Keratinocyte (primary cell): ENCODE measurements around the gene EZH2. TPM values are rescaled to one million over a fixed set of nuclear protein-coding genes. Genes with fewer than 3 reads are reported as not detected.

ENCODE experiments used
- DNase-seq: peaks from one replicate; pipeline ENCODE4 v3.0.0-alpha.2; 2011; ENCODE audit warnings: low read depth, missing footprints, low spot score
- FAIRE-seq: peaks from 2 replicates; lab custom pipeline; 2011; peaks lifted over from hg19 to GRCh38; lab: Jason Lieb, UNC
- H2AFZ ChIP-seq: 2 replicates; pipeline ENCODE4 v1.6.0; 2012; ENCODE audit warnings: low read length, control low read depth, inconsistent platforms; ENCODE audit not compliant: control insufficient read depth
- H3K27ac ChIP-seq: 2 replicates; pipeline ENCODE4 v1.5.1; 2011; ENCODE audit warnings: low read length; ENCODE audit not compliant: control insufficient read depth, insufficient read depth
- H3K27me3 ChIP-seq: 3 replicates; pipeline ENCODE4 v1.6.0; 2011; ENCODE audit warnings: low read length; ENCODE audit not compliant: control insufficient read depth, insufficient read depth; ENCODE audit errors: extremely low read depth
- H3K36me3 ChIP-seq, 2 experiments: 2 replicates in 1 of 2; 3 replicates in 1 of 2; pipeline ENCODE4 v1.5.1; 2011; ENCODE audit warnings: low read length in 2 of 2, mild to moderate bottlenecking in 1 of 2; ENCODE audit not compliant: control insufficient read depth in 2 of 2, insufficient read depth in 2 of 2; ENCODE audit errors: extremely low read depth in 1 of 2
- H3K4me1 ChIP-seq: 3 replicates; pipeline ENCODE4 v1.5.1; 2011; ENCODE audit warnings: low read length; ENCODE audit not compliant: control insufficient read depth, insufficient read depth; ENCODE audit errors: extremely low read depth
- H3K4me2 ChIP-seq: 3 replicates; pipeline ENCODE4 v1.6.0; 2011; ENCODE audit warnings: low read depth, low read length; ENCODE audit not compliant: control insufficient read depth, insufficient read depth; ENCODE audit errors: extremely low read depth
- H3K4me3 ChIP-seq, 3 experiments: fragments of 200-600 bp in 1 of 3; sonication (generic) in 1 of 3; 2 replicates in 2 of 3; 3 replicates in 1 of 3; pipeline ENCODE4 v1.5.1; 2011 to 2016; ENCODE audit warnings: low read length in 3 of 3, mild to moderate bottlenecking in 3 of 3, control low read depth in 2 of 3, inconsistent platforms in 1 of 3, low read depth in 1 of 3, mixed read lengths in 1 of 3, mixed run types in 1 of 3, moderate library complexity in 1 of 3; ENCODE audit not compliant: control insufficient read depth in 2 of 3, insufficient read depth in 2 of 3; ENCODE audit errors: extremely low read depth in 1 of 3
- H3K79me2 ChIP-seq: 2 replicates; pipeline ENCODE4 v1.6.0; 2012; ENCODE audit warnings: low read length; ENCODE audit not compliant: control insufficient read depth, insufficient read depth
- H3K9ac ChIP-seq: 3 replicates; pipeline ENCODE4 v1.6.0; 2011; ENCODE audit warnings: low read length; ENCODE audit not compliant: control insufficient read depth, insufficient read depth; ENCODE audit errors: extremely low read depth
- H3K9me1 ChIP-seq: 3 replicates; pipeline ENCODE4 v1.6.0; 2011; ENCODE audit warnings: low read length; ENCODE audit not compliant: control insufficient read depth, insufficient read depth; ENCODE audit errors: extremely low read depth
- H3K9me3 ChIP-seq: 2 replicates; pipeline ENCODE4 v1.5.1; 2012; ENCODE audit warnings: low read depth, low read length; ENCODE audit not compliant: control insufficient read depth
- H4K20me1 ChIP-seq: 3 replicates; pipeline ENCODE4 v1.6.0; 2011; ENCODE audit warnings: low read length; ENCODE audit not compliant: control insufficient read depth, insufficient read depth; ENCODE audit errors: extremely low read depth
- CTCF ChIP-seq, 3 experiments: IDR thresholded peaks in 1 of 3; conservative IDR thresholded peaks in 1 of 3; optimal IDR thresholded peaks in 1 of 3; 2 replicates in 2 of 3; 3 replicates in 1 of 3; pipeline versions ENCODE3 to v1.5.1; 2011; ENCODE audit warnings: low read length in 3 of 3, mild to moderate bottlenecking in 3 of 3, moderate library complexity in 2 of 3, control low read depth in 1 of 3, inconsistent platforms in 1 of 3; ENCODE audit not compliant: insufficient read depth in 2 of 3; ENCODE audit errors: extremely low read depth in 1 of 3
- EZH2 ChIP-seq: IDR thresholded peaks from one replicate; pipeline ENCODE4 v1.6.1; 2012; ENCODE audit warnings: inconsistent platforms, mild to moderate bottlenecking, low read length, moderate library complexity
- dilution Hi-C: fragments of 300-500 bp; cut with MboI; formaldehyde crosslinking; loops from one replicate; pipeline ENCODE4 v1.7.0; 2020; ENCODE audit warnings: low sequenced_read_pairs; ENCODE audit not compliant: extremely low pct_ligation_motif_present
- polyA plus RNA-seq, 5 experiments: library from polyadenylated mRNA; depleted of rRNA in 3 of 5; stranded (reverse) in 3 of 5; stranded (forward) in 1 of 5; unstranded in 1 of 5; fragments of >200 nt; gene quantifications; 1 replicate in 1 of 5; 2 replicates in 3 of 5; 3 replicates in 1 of 5; pipeline versions ENCODE4 v1.2.1 to v1.2.3, GENCODE V29; 2011 to 2012; ENCODE audit warnings: missing spikeins in 2 of 5, low read depth in 1 of 5, low replicate concordance in 1 of 5

The EZH2 gene
- polyA plus RNA-seq, 1 donor (not counting 4 experiments of a cell fraction or from before 2014, with no cell fraction given) = 16.0 TPM

DNA sequence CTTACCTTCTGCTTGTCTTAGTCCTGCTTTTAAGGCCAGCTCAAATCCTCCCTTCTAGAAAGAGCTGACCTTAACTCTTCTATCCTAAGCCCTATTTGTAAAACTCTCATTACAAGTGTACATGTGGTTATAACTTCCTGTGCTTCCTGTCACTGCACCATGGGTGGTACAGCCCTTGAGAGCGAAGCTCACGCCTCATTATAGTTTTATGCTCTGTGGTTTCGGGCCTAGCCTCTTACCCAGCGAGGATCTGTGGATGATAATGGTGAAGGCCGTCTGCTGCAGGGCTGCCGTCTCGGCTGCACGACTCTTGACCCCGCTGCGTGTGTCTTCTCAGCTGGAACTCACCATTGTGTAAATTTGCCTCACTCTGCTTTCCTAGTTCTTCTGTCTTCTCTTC, 110.8 kb downstream of the EZH2 start:
- H3K4me3 ChIP-seq = no peak overlapping the region
- H3K36me3 ChIP-seq = peaks cover 15 to 18% of the 10 kb centered on the region in 2 experiments
- H3K27me3 ChIP-seq = no peaks in the 10 kb centered on the region
- H3K9ac ChIP-seq = no peak overlapping the region
- TF ChIP-seq EZH2 (no peak), CTCF (optimal IDR thresholded peaks at IDR 0.05 in 1 of 3, IDR thresholded peaks at IDR 0.05 in 1 of 3, conservative IDR thresholded peaks at IDR 0.05 in 1 of 3; ENCODE audit: extremely low read depth in 1 of 3, insufficient read depth in 2 of 3, low read length in 3 of 3) (no peak)
- H4K20me1 ChIP-seq = no peaks in the 10 kb centered on the region
- dilution Hi-C loops = no loop called here
- H3K79me2 ChIP-seq = peaks cover 8% of the 10 kb centered on the region
- H2AFZ ChIP-seq = no peak overlapping the region
- no peak for DNase-seq
- peaks cover 14% of the 10 kb centered on the region for H3K4me1 ChIP-seq
- no peaks in the 10 kb centered on the region for H3K9me3 ChIP-seq
- H3K27ac ChIP-seq = peak overlapping the region; percentile 45
- H3K9me1 ChIP-seq = peaks cover 5% of the 10 kb centered on the region
- no peak for FAIRE-seq
- H3K4me2 ChIP-seq = no peak overlapping the region

GRCh38 chr7:148772297-148773089, 111.6 kb downstream of the EZH2 start:
- peaks cover 14% of the 10 kb centered on the region for H3K4me1 ChIP-seq
- no peaks in the 10 kb centered on the region for H3K9me3 ChIP-seq
- H3K9me1 ChIP-seq = peaks cover 5% of the 10 kb centered on the region
- peak overlapping the region; percentile 45 for H3K27ac ChIP-seq
- dilution Hi-C loops = no loop called here
- no peak for TF ChIP-seq EZH2
- TF ChIP-seq CTCF (optimal IDR thresholded peaks at IDR 0.05 in 1 of 3, IDR thresholded peaks at IDR 0.05 in 1 of 3, conservative IDR thresholded peaks at IDR 0.05 in 1 of 3; ENCODE audit: extremely low read depth in 1 of 3, insufficient read depth in 2 of 3, low read length in 3 of 3) = no peak
- H3K79me2 ChIP-seq = peaks cover 8% of the 10 kb centered on the region
- H3K36me3 ChIP-seq = peaks cover 12 to 20% of the 10 kb centered on the region in 2 experiments
- peak overlapping the region; percentile 15 for H3K4me2 ChIP-seq
- FAIRE-seq (peak; percentile 96), DNase-seq (peak; percentile 83)
- H3K9ac ChIP-seq = no peak overlapping the region
- no peaks in the 10 kb centered on the region for H4K20me1 ChIP-seq
- no peak overlapping the region for H3K4me3 ChIP-seq
- no peak overlapping the region for H2AFZ ChIP-seq
- H3K27me3 ChIP-seq = no peaks in the 10 kb centered on the region
